HCT116 (cell line): ENCODE data around the gene SOHLH2. TPM values are rescaled to one million over a fixed set of nuclear protein-coding genes. Genes with fewer than 3 reads are reported as not detected.

Experiments
- ATAC-seq: fragments of 200-7000 bp; cut with Tn5 transposase; 2 replicates; pipeline ENCODE4 v1.9.1; 2020; ENCODE audit warnings: mild to moderate bottlenecking, moderate library complexity
- BruUV-seq: library from RNA; stranded (reverse); fragments of 400-500 nt; replicated peaks from 2 replicates; lab custom pipeline; 2021; lab: Mats Ljungman, UMichigan
- CTCF ChIA-PET: fragments of 300-600 bp; sonication (Branson Sonifier 250); formaldehyde crosslinking; loops from one replicate; lab custom pipeline; 2021; ENCODE audit warnings: antibody characterized with exemption; lab: Charles Lee
- POLR2A ChIA-PET: fragments of 300-600, 350-600 bp; sonication (Branson Sonifier 250); formaldehyde crosslinking; loops from one replicate; lab custom pipeline; 2021; ENCODE audit warnings: antibody characterized with exemption; lab: Charles Lee
- RAD21 ChIA-PET, 2 experiments: fragments of 300-600 bp; sonication (Branson Sonifier 250); formaldehyde crosslinking; loops; one replicate each; lab custom pipeline; 2023; ENCODE audit warnings: low total read pairs in 2 of 2; ENCODE audit not compliant: uncharacterized antibody in 2 of 2, unreplicated experiment in 2 of 2, low non-redundant PET in 1 of 2; lab: Charles Lee
- DNase-seq: peaks from one replicate; pipeline ENCODE4 v3.0.0-alpha.2; 2010; ENCODE audit warnings: low read depth, low spot score
- H2AFZ ChIP-seq: fragments of 200-600 bp; shearing (Covaris generic), sonication (generic); 2 replicates; pipeline ENCODE4 v1.6.1; 2017; ENCODE audit warnings: low read depth, mixed run types, mixed read lengths, antibody characterized with exemption, low read length; ENCODE audit not compliant: poor library complexity, severe bottlenecking
- H3K27ac ChIP-seq: 2 replicates; pipeline ENCODE4 v1.5.1; 2012; ENCODE audit warnings: low read depth, low read length
- H3K27me3 ChIP-seq: fragments of 200-600 bp; sonication (generic); 2 replicates; pipeline ENCODE4 v1.6.1; 2016; ENCODE audit warnings: mixed run types, low read length, mixed read lengths; ENCODE audit not compliant: insufficient read depth
- H3K36me3 ChIP-seq, 2 experiments: fragments of 200-500 bp in 1 of 2; fragments of 200-600 bp in 1 of 2; sonication (Bioruptor generic) in 1 of 2; sonication (generic) in 1 of 2; 2 replicates each; pipeline versions ENCODE4 v1.5.1 to v1.6.1; 2014 to 2016; ENCODE audit warnings: low read length in 2 of 2, inconsistent platforms in 1 of 2, mixed read lengths in 1 of 2, mixed run types in 1 of 2; ENCODE audit not compliant: insufficient read depth in 2 of 2, control insufficient read depth in 1 of 2
- H3K4me1 ChIP-seq, 2 experiments: fragments of 200-600 bp in 1 of 2; sonication (generic) in 1 of 2; 2 replicates each; pipeline versions ENCODE4 v1.5.1 to v1.6.1; 2012 to 2017; ENCODE audit warnings: low read length in 2 of 2, inconsistent platforms in 1 of 2, mild to moderate bottlenecking in 1 of 2, mixed read lengths in 1 of 2, mixed run types in 1 of 2, moderate library complexity in 1 of 2; ENCODE audit not compliant: insufficient read depth in 2 of 2, control insufficient read depth in 1 of 2
- H3K4me2 ChIP-seq: fragments of 200-600 bp; sonication (generic); 2 replicates; pipeline ENCODE4 v1.6.1; 2017; ENCODE audit warnings: mixed run types, low read length, mixed read lengths
- H3K4me3 ChIP-seq, 2 experiments: fragments of 200-600 bp in 1 of 2; sonication (generic) in 1 of 2; replicated peaks in 1 of 2; 2 replicates each; pipeline ENCODE4 v1.5.1; 2011 to 2016; ENCODE audit warnings: low read length in 2 of 2, control low read depth in 1 of 2, low read depth in 1 of 2, mild to moderate bottlenecking in 1 of 2, mixed read lengths in 1 of 2, mixed run types in 1 of 2
- H3K79me2 ChIP-seq: fragments of 200-600 bp; sonication (generic); 2 replicates; pipeline ENCODE4 v1.6.1; 2017; ENCODE audit warnings: mild to moderate bottlenecking, mixed run types, low read length, moderate library complexity, mixed read lengths; ENCODE audit not compliant: insufficient read depth
- H3K9ac ChIP-seq: fragments of 200-600 bp; sonication (generic); 2 replicates; pipeline ENCODE4 v1.6.1; 2016; ENCODE audit warnings: low read length, mixed read lengths
- H3K9me2 ChIP-seq: fragments of 200-600 bp; sonication (generic), shearing (Covaris generic); 2 replicates; pipeline ENCODE4 v1.6.1; 2017; ENCODE audit warnings: mixed run types, mild to moderate bottlenecking, moderate library complexity; ENCODE audit not compliant: insufficient read depth
- H3K9me3 ChIP-seq, 2 experiments: fragments of 200-500 bp in 1 of 2; fragments of 200-600 bp in 1 of 2; sonication (Bioruptor generic) in 1 of 2; sonication (generic) in 1 of 2; 2 replicates each; pipeline ENCODE4 v1.6.1; 2014 to 2017; ENCODE audit warnings: low read length in 2 of 2, mixed read lengths in 2 of 2, inconsistent platforms in 1 of 2, low read depth in 1 of 2, mild to moderate bottlenecking in 1 of 2, mixed run types in 1 of 2, moderate library complexity in 1 of 2; ENCODE audit not compliant: control insufficient read depth in 1 of 2, insufficient read depth in 1 of 2
- H4K20me1 ChIP-seq: fragments of 200-600 bp; sonication (generic), shearing (Covaris generic); 2 replicates; pipeline ENCODE4 v1.6.1; 2017; ENCODE audit warnings: mixed run types, mild to moderate bottlenecking, moderate library complexity; ENCODE audit not compliant: insufficient read depth
- CEBPB ChIP-seq: IDR thresholded peaks from 2 replicates; pipeline ENCODE4 v1.6.1; 2012; ENCODE audit warnings: low read depth
- ELF1 ChIP-seq: IDR thresholded peaks from 2 replicates; pipeline ENCODE4 v1.6.1; 2012; ENCODE audit warnings: low read depth, borderline replicate concordance
- EZH2phosphoT487 ChIP-seq: fragments of 200-600 bp; IDR thresholded peaks from 2 replicates; pipeline ENCODE4 v1.6.1; 2018; ENCODE audit warnings: antibody characterized with exemption, borderline replicate concordance
- JUND ChIP-seq: IDR thresholded peaks from 2 replicates; pipeline ENCODE4 v1.6.1; 2012
- POLR2A ChIP-seq: IDR thresholded peaks from 2 replicates; pipeline ENCODE4 v1.7.0; 2011; ENCODE audit warnings: borderline replicate concordance; ENCODE audit not compliant: insufficient read depth, insufficient read length; ENCODE audit errors: extremely low read depth
- POLR2AphosphoS5 ChIP-seq: IDR thresholded peaks from 2 replicates; pipeline ENCODE4 v1.6.1; 2011; ENCODE audit warnings: mild to moderate bottlenecking, low read depth, low read length, moderate library complexity
- RAD21 ChIP-seq: IDR thresholded peaks from 2 replicates; pipeline ENCODE4 v1.6.1; 2012; ENCODE audit warnings: low read depth, mild to moderate bottlenecking
- SIN3A ChIP-seq: IDR thresholded peaks from 2 replicates; pipeline ENCODE4 v1.6.1; 2012; ENCODE audit warnings: low read depth
- SP1 ChIP-seq: IDR thresholded peaks from 2 replicates; pipeline ENCODE4 v1.6.1; 2012; ENCODE audit warnings: low read depth
- SRF ChIP-seq: IDR thresholded peaks from 2 replicates; pipeline ENCODE4 v1.6.1; 2012; ENCODE audit warnings: low read depth
- YY1 ChIP-seq: IDR thresholded peaks from 2 replicates; pipeline ENCODE4 v1.6.1; 2011; ENCODE audit warnings: low read length, low read depth, moderate library complexity, mild to moderate bottlenecking; ENCODE audit not compliant: insufficient replicate concordance; ENCODE audit errors: extremely low read depth
- intact Hi-C: fragments of 100-400 bp; cut with micrococcal nuclease; formaldehyde crosslinking; loops from 2 replicates; pipeline ENCODE4 v1.10.0; 2022
- total RNA-seq: library from RNA; stranded (reverse); gene quantifications from one replicate; pipeline ENCODE4 v1.2.1, GENCODE V29; 2021; ENCODE audit not compliant: unreplicated experiment
- TF ChIP-seq, protein P1 (sequence below), 3 experiments: fragments of 200-600 bp in 1 of 3; sonication (generic) in 1 of 3; IDR thresholded peaks in 2 of 3; conservative IDR thresholded peaks in 1 of 3; 2 replicates each; pipeline ENCODE4 v1.5.1; 2012 to 2017; ENCODE audit warnings: low read depth in 2 of 3, low read length in 2 of 3, antibody characterized with exemption in 1 of 3, borderline replicate concordance in 1 of 3, control low read depth in 1 of 3, mild to moderate bottlenecking in 1 of 3, mixed read lengths in 1 of 3, mixed run types in 1 of 3, moderate library complexity in 1 of 3; ENCODE audit not compliant: insufficient read depth in 1 of 3
- TF ChIP-seq, protein P2 (sequence below): IDR thresholded peaks from 2 replicates; pipeline ENCODE4 v1.6.1; 2012; ENCODE audit warnings: low read depth
- TF ChIP-seq, protein P3 (sequence below): IDR thresholded peaks from 2 replicates; pipeline ENCODE4 v1.6.1; 2012

Gene SOHLH2
- total RNA-seq, 1 experiment from 2014 or later: not detected

DNA sequence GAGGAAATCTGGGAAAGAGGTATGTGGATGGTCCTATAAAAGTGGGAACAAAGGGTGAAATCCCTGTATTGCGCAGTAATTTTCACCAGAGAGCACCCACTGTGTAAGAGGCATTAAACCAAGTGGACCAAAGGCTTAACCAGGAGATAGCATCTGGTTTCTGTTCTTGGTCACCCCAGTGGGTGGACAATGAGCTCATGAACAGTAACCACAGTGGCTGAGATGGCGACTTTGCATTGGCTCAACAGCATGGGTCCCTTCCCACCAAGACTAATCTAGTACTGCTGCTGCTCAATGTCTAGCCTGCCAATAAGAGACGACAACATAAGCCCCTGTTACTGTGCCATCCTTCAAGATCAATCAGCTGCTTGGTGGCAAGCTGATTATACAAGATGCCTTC, 46.7 kb upstream of the SOHLH2 start (continued):
- no peak for TF ChIP-seq SIN3A

DNA sequence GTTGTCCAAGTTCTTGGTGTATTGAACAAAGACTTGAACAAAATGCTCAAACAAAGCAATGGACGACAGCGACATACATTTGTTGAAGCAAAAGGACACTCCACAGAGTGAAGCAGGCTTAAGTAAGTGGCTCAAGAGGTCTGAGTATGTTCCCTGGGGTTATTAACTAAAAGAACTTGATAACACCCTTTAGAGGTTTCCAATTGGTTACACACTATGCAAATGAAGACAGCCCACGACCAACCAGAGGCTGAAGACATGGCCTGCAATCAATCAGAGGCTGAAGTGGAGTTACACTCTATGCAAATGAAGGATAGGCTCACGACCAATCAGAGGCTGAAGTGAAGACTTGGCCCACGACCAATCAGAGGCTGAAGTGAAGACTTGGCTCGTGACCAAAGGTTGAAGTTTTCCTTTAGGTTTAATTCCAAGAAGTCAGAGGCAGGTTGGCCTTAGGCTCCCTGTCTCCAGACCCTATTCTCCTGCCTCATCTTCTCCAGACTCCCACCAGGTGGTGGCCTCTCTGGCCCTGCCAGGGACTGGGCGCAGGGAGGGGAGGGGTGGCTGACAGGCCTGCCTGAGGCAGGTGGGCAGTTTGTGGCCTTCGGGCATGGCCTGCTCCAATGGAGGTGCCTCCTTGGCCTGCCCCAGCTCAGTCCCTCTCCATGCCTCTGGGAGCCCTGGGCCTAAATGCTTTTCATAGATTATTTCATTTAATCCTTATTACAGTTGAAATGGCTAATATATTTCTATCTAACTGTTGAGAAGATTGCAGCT, 45.2 kb upstream of the SOHLH2 start:
- no peak for TF ChIP-seq EZH2phosphoT487
- no peak for TF ChIP-seq JUND
- TF ChIP-seq SRF: no peak
- TF ChIP-seq RAD21: no peak
- TF ChIP-seq YY1: no peak
- TF ChIP-seq, protein P1, sequence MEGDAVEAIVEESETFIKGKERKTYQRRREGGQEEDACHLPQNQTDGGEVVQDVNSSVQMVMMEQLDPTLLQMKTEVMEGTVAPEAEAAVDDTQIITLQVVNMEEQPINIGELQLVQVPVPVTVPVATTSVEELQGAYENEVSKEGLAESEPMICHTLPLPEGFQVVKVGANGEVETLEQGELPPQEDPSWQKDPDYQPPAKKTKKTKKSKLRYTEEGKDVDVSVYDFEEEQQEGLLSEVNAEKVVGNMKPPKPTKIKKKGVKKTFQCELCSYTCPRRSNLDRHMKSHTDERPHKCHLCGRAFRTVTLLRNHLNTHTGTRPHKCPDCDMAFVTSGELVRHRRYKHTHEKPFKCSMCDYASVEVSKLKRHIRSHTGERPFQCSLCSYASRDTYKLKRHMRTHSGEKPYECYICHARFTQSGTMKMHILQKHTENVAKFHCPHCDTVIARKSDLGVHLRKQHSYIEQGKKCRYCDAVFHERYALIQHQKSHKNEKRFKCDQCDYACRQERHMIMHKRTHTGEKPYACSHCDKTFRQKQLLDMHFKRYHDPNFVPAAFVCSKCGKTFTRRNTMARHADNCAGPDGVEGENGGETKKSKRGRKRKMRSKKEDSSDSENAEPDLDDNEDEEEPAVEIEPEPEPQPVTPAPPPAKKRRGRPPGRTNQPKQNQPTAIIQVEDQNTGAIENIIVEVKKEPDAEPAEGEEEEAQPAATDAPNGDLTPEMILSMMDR (IDR thresholded peaks at IDR 0.05 in 2 of 3, conservative IDR thresholded peaks at IDR 0.05 in 1 of 3; ENCODE audit: borderline replicate concordance in 1 of 3, insufficient read depth in 1 of 3, low read depth in 2 of 3, low read length in 2 of 3): no peak
- no peak for TF ChIP-seq ELF1
- no peak for TF ChIP-seq POLR2A
- TF ChIP-seq, protein P2, sequence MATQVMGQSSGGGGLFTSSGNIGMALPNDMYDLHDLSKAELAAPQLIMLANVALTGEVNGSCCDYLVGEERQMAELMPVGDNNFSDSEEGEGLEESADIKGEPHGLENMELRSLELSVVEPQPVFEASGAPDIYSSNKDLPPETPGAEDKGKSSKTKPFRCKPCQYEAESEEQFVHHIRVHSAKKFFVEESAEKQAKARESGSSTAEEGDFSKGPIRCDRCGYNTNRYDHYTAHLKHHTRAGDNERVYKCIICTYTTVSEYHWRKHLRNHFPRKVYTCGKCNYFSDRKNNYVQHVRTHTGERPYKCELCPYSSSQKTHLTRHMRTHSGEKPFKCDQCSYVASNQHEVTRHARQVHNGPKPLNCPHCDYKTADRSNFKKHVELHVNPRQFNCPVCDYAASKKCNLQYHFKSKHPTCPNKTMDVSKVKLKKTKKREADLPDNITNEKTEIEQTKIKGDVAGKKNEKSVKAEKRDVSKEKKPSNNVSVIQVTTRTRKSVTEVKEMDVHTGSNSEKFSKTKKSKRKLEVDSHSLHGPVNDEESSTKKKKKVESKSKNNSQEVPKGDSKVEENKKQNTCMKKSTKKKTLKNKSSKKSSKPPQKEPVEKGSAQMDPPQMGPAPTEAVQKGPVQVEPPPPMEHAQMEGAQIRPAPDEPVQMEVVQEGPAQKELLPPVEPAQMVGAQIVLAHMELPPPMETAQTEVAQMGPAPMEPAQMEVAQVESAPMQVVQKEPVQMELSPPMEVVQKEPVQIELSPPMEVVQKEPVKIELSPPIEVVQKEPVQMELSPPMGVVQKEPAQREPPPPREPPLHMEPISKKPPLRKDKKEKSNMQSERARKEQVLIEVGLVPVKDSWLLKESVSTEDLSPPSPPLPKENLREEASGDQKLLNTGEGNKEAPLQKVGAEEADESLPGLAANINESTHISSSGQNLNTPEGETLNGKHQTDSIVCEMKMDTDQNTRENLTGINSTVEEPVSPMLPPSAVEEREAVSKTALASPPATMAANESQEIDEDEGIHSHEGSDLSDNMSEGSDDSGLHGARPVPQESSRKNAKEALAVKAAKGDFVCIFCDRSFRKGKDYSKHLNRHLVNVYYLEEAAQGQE: no peak
- TF ChIP-seq CEBPB: no peak
- TF ChIP-seq, protein P3, sequence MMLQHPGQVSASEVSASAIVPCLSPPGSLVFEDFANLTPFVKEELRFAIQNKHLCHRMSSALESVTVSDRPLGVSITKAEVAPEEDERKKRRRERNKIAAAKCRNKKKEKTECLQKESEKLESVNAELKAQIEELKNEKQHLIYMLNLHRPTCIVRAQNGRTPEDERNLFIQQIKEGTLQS: no peak
- no peak for TF ChIP-seq SP1
- TF ChIP-seq POLR2AphosphoS5: no peak
- TF ChIP-seq, all 23 proteins: peak for 0
- POLR2A ChIA-PET: no interaction called here
- Histone ChIP-seq H3K4me1 (no peaks in the 10 kb centered on the region), H3K36me3 (no peaks in the 10 kb centered on the region), H3K4me2 (no peak overlapping the region), H2AFZ (no peak overlapping the region), H3K9me2 (no peaks in the 10 kb centered on the region), H3K27me3 (no peaks in the 10 kb centered on the region), H3K79me2 (no peaks in the 10 kb centered on the region), H3K9me3 (peaks cover 5 to 23% of the 10 kb centered on the region in 2 experiments; a peak in 1 of 4 replicates), H3K4me3 (no peak overlapping the region), H3K9ac (no peak overlapping the region), H4K20me1 (no peaks in the 10 kb centered on the region), H3K27ac (no peak overlapping the region)
- intact Hi-C loops: no loop called here
- no TSS peak for BruUV-seq
- RAD21 ChIA-PET: no interaction called here
- CTCF ChIA-PET: no interaction called here
- no peak for DNase-seq
- no peak for ATAC-seq
